Stimulated activated CD4-positive, alpha-beta T cell treated with anti-CD3 and anti-CD28 coated beads, Interleukin-2, amount 100 ng/mL, for 4 hours (primary cell): Measurements from ENCODE around the gene DRGX.

ENCODE experiments used
- DNase-seq: peaks from one replicate; pipeline ENCODE4 v3.0.0-alpha.2; 2020; ENCODE audit warnings: low read depth

The DRGX gene

GRCh38 chr10:49395741-49396665, at the start of gene DRGX:
TSS of gene DRGX (minus strand) at chr10:49396089. CDS start at chr10:49395440, 649 bp downstream.
- no peak for DNase-seq

- no peak for DNase-seq
Observed at GRCh38 chr10:49444349-49444748, 48.5 kb upstream of the DRGX start.

GRCh38 chr10:49442863-49443262, 47.0 kb upstream of the DRGX start:
- DNase-seq = no peak

DNA sequence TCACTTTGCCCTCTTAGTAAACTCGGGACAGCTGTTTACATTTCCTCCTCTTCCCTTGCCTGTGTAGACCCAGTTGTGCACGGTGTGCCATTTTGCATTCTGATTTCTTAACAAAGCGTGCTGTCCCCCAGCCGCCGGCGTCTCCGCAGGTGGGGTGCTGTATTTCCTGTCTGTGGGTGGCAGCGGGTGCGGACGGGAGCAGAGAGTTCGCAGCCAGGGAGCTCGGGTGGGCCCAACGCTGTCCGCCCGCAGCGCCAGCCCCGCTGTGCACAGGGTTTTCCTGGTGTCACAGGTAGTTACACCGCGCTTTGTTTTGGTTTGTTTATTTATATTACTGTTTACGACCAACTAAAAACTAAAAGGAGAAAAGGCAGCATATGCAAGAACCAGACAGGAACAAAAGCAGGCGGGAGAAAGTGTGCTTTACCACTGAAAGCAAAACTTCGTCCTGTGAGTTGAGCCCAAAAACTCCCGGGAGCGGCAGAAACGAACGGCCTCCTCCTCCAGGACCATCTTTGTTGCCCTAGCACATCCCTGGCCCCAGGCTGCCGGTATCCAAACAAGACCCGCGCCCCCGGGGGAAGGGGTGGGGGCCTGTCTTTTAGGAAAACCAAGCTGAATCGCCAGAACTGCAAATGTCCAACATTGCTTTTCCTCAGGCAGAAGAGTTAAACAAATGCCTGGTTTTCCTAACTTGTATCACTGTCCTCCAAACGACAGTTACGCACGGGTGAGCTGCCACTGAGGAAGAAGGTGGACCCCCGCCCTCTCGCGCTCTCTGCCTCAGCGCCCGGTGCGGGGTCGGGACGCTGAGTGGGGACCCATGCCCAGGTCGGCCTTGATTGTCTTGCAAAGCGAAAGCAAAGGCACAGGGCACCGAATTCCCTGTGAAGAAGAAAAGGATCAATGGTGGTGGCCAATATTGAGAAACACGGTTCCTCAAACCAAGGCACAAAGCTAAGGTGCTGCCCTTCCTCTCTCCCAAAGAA, 45.9 kb upstream of the DRGX start:
- DNase-seq = no peak

GRCh38 chr10:49435225-49435624, 39.3 kb upstream of the DRGX start:
- DNase-seq = no peak

DNA sequence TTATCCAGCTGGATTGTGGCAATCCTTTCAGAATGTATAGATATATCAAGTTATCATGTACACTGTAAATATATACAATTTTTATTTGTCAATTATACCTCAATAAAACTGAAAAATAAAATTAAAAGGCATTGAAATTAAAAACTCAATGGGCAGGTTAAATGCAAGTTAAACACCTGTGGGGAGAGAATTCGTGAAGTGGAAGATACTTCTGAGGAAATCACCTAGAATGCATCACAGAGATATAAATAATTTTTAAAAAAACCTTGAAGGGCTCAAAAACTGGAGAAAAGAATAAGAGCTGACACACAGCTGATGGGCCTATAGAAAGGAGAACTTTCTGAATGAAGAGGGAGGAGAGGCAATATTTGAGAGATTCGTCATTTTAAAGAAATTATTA, 37.2 kb upstream of the DRGX start:
- DNase-seq = no peak

- DNase-seq = no peak
Observed at GRCh38 chr10:49431426-49431825, 35.5 kb upstream of the DRGX start.

- DNase-seq = no peak
Observed at GRCh38 chr10:49429458-49429857, 33.6 kb upstream of the DRGX start.

GRCh38 chr10:49426490-49427360, 30.8 kb upstream of the DRGX start:
- no peak for DNase-seq

GRCh38 chr10:49419005-49419404, 23.1 kb upstream of the DRGX start:
- DNase-seq = no peak

GRCh38 chr10:49418328-49418727, 22.4 kb upstream of the DRGX start:
- DNase-seq = no peak

DNA sequence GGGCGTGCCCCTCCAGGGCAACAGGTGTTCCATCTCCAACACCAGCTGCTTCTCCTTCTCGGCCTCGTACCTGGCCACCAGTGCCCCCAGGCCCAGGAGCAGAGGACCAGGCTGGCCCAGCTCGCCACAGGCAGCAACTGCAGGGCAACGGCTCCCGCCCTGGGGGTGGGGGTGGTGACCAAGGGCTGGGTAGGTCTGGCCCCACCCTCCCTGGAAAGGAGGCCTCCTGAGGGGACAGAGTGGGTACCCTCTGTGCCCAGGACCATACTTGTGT, 22.1 kb upstream of the DRGX start:
- DNase-seq = no peak

DNA sequence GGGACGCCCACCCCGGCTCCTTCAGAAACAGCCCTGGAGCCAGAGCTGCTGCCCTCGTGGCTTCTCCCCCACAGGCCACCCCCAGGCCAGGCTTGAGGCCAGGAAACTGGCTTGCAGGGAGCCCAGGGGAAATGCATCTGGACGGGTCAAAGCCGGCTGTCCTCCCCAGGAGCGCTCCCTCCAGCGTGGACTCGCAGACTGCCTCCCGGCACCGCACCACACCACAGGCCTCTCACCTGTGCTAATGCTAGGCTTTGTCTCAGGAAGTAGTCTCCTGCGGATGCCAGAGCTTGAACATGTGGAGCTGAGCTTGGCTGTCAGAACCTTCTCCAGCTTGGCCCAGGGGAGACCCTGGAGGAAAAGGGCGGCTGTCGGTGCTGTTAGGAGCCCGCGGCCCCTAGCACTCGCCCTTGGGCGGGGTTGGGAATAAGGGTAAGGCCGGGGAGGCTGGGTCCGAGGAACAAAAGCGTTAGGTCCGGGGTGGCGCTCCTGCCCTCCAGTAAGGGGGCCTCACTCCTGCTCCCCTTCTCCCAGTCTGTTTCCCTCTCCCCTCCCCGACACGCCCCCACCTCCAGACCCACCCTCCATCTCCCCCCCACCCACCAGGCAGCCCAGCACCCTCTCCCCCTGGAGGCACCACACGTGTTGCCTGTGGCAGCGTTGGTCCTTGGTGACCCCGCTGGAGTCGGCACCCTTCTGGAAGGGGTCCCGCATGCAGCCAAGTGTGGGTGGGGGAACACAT, 21.6 kb upstream of the DRGX start:
- no peak for DNase-seq

DNA sequence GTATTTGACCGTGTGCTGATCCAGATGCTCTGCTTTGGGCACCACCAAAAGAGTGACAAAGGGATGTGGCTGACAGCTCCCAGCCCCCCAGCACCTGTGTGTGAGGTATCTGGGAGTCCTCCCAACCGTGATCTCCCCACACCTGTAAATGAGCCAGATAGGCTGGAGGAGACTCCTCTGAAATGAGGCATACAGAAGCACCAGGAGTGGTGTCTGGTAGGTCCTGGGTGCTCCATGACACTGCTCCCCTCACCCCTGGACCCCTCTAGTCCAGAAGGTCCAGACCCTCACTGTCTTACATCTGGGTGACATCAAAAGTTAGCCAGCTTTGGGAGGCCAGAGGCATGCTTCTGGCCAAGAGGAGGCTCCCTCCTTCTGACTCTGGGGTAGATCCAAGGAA, 20.0 kb upstream of the DRGX start:
- DNase-seq = no peak

GRCh38 chr10:49415109-49415508, 19.2 kb upstream of the DRGX start:
- DNase-seq = no peak

DNA sequence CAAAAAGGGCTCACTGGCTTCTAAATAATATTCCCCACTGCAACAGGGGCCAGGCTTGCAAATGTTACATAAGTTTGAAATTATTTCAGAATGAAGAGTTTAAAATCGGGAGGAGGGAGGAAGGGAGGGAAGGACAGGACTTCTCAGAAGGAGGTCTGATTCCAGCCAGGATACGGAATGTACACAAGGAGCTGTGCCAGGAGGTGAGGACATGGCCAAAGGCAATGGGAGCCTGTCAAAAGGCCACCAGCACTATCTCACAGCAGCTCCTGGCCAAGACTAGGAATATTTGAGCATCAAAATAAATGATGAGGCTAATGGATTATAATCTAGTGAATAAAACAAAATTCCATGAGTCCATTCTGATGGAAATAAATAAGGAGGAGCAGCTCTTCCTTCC, 18.6 kb upstream of the DRGX start:
- DNase-seq = no peak

- DNase-seq = no peak
Observed at GRCh38 chr10:49412571-49412970, 16.7 kb upstream of the DRGX start.

DNA sequence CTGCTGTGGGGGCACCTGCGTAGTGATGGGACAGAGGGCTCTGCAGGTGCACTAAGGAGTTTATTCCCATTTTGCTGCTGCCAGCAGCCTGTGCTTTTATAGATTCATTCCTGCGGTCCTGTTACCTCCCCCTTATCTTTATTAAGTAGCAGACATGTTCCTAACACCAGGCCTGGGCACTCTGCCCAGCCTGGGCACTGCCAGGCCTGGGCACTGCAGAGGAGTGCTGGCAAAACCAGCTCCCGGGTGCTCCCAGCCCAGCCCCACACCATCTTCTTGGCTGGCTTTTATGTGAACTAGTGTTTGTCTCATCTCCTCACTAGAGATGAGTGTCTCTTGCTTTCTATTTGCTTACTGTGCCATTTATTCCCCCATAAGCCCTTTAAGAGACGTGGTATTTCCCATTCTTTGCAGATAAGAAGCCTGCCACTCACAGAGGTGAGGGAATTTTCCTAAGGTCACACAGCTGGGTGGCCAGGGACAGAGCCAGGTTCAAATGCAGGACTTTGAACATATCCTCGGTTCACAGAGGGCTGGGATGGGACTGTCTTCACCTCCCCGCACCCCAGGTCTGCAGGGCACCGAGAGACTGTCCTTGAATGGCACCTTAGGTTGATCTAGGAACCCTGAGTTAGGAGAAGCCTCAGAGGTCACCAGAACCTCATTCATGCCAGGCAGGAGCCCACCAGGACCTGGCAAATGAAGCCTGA, 14.6 kb upstream of the DRGX start:
- no peak for DNase-seq

- DNase-seq = no peak
Observed at GRCh38 chr10:49409755-49410154, 13.9 kb upstream of the DRGX start.

- no peak for DNase-seq
Observed at GRCh38 chr10:49408519-49409306, 12.8 kb upstream of the DRGX start.
